ENCODE results near the gene SLC39A11.
"Not testable (repeated sequence)": the region's sequence is repeated elsewhere in the genome, so short reads cannot be mapped to it uniquely, and the experiment has no call there.

GRCh38 chr17:73067699-73068098 lies 24.8 kb downstream of the SLC39A11 start:
- not testable (repeated sequence) for TF ChIP-seq CTCF, EZH2phosphoT487 (IDR thresholded peaks at IDR 0.05)
